Type B pancreatic cell (in vitro differentiated cells): Measurements from ENCODE around the gene FAM53C. TPM values are rescaled to one million over a fixed set of nuclear protein-coding genes. Genes with fewer than 3 reads are reported as not detected.

Experiments
- DNase-seq: peaks from one replicate; pipeline ENCODE4 v3.0.0; 2021; ENCODE audit warnings: mixed read lengths; ENCODE audit not compliant: unreplicated experiment; ENCODE audit errors: extremely low spot score
- H3K27ac Mint-ChIP-seq: 2 replicates; pipeline ENCODE4 v1.8.0; 2021; ENCODE audit warnings: mild to moderate bottlenecking, mixed read lengths
- H3K27me3 Mint-ChIP-seq: 2 replicates; pipeline ENCODE4 v1.8.0; 2021; ENCODE audit warnings: mixed read lengths
- H3K36me3 Mint-ChIP-seq: 2 replicates; pipeline ENCODE4 v1.8.0; 2021; ENCODE audit warnings: mixed read lengths
- H3K4me1 Mint-ChIP-seq: one replicate; pipeline ENCODE4 v1.8.0; 2021; ENCODE audit warnings: mixed read lengths; ENCODE audit not compliant: unreplicated experiment
- H3K4me3 Mint-ChIP-seq: 2 replicates; pipeline ENCODE4 v1.8.0; 2021; ENCODE audit warnings: mild to moderate bottlenecking, mixed read lengths
- H3K9me3 Mint-ChIP-seq: 2 replicates; pipeline ENCODE4 v1.8.0; 2021; ENCODE audit warnings: mixed read lengths
- total RNA-seq: library from RNA; stranded (reverse); gene quantifications from 2 replicates; pipeline ENCODE4 v1.2.1, GENCODE V29; 2021; ENCODE audit warnings: low replicate concordance
- TF ChIP-seq, protein P1 (sequence below): fragments of 200-600 bp; sonication (generic); conservative IDR thresholded peaks from 2 replicates; pipeline ENCODE4 v1.5.0; 2021; ENCODE audit warnings: antibody characterized with exemption, mild to moderate bottlenecking

FAM53C gene
- total RNA-seq, 1 donor from 2014 or later = 56.4 TPM

DNA sequence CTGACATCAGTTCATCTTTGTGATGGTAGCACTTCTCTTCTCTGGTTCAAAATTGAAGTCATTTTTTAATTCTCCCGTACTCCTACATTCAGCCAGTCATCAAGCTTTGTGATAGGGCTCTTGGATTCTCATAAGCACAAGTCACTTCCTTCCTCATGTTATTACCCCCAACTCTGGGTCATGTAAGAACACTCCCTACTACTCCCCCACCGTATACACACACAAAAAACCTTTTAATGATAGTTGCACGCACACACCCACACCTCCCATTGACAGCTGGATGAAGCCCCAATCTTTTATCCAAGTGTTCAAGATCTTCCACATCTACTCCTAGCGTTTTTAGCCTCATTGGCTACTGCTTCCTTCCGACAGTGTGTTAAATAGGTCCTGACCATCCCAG, 31.2 kb downstream of the FAM53C start:
- TF ChIP-seq, protein P1, sequence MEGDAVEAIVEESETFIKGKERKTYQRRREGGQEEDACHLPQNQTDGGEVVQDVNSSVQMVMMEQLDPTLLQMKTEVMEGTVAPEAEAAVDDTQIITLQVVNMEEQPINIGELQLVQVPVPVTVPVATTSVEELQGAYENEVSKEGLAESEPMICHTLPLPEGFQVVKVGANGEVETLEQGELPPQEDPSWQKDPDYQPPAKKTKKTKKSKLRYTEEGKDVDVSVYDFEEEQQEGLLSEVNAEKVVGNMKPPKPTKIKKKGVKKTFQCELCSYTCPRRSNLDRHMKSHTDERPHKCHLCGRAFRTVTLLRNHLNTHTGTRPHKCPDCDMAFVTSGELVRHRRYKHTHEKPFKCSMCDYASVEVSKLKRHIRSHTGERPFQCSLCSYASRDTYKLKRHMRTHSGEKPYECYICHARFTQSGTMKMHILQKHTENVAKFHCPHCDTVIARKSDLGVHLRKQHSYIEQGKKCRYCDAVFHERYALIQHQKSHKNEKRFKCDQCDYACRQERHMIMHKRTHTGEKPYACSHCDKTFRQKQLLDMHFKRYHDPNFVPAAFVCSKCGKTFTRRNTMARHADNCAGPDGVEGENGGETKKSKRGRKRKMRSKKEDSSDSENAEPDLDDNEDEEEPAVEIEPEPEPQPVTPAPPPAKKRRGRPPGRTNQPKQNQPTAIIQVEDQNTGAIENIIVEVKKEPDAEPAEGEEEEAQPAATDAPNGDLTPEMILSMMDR = no peak
- Mint-ChIP-seq H3K36me3 (no peaks in the 10 kb centered on the region), H3K27me3 (no peaks in the 10 kb centered on the region), H3K27ac (peak overlapping the region; percentile 38), H3K4me3 (no peak overlapping the region), H3K4me1 (peaks cover 16% of the 10 kb centered on the region), H3K9me3 (no peaks in the 10 kb centered on the region)
- DNase-seq = no peak

DNA sequence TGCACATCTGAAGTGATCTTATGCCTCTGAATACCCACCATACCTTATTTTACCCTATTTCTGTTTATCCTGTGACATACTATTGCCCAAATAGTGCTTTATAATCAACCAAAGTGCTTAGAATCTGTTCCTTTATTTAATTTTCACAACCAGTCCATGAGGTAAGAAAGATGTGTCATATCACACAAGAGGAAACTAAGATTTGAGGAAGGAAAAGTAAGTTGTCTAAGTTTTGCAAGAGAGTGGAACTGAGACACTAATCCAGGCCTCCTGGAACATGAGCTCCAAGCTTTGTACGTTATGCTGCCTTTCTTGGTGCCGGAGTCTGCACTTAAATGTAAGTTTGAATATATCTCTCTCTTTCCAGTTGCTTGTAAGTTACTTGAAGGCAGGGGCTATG, 31.6 kb downstream of the FAM53C start:
- Mint-ChIP-seq H3K9me3 (no peaks in the 10 kb centered on the region), H3K27me3 (no peaks in the 10 kb centered on the region), H3K27ac (peak overlapping the region; percentile 38), H3K36me3 (peaks cover 2% of the 10 kb centered on the region), H3K4me1 (peaks cover 16% of the 10 kb centered on the region), H3K4me3 (no peak overlapping the region)
- TF ChIP-seq, protein P1 = no peak
- DNase-seq = no peak

DNA sequence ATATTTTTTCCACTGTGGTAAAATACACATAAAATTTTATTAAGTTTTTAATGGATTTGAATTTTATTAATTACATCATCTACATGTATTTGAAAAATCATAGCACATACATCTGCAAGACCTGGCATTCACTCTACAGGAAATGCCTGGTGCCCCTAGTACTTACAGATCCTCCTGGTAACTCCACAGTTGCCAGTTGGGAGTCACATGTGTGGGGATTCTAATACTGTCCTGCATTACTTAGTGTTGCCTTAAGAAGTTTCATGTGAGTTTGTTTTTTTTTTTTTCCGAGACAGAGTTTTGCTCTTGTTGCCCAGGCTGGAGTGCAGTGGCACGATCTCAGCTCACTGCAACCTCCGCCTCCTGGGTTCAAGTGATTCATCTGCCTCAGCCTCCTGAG, 32.5 kb downstream of the FAM53C start:
- Mint-ChIP-seq H3K36me3 (peaks cover 4% of the 10 kb centered on the region), H3K4me3 (no peak overlapping the region)

DNA sequence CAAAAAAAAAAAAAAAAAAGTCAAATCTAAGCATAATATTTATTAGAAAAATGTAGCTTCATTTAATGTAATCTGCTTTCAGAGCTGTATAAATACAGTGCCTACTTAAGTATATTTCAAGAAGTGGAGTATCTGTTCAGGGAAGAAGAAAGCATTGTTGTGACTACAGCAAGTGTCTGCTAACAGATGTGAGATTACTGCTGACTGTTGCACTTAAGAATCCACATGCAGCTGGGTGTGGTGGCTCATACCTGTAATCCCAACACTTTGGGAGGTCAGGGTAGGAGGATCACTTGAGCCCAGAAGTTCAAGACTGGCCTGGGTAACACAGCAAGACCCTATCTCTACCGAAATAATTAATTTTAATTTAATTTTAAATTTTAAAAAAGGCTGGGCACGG, 33.4 kb downstream of the FAM53C start:
- no peak overlapping the region for H3K27ac Mint-ChIP-seq
- H3K27me3 Mint-ChIP-seq = no peaks in the 10 kb centered on the region
- H3K4me1 Mint-ChIP-seq = peaks cover 16% of the 10 kb centered on the region
- no peaks in the 10 kb centered on the region for H3K9me3 Mint-ChIP-seq
- H3K4me3 Mint-ChIP-seq = no peak overlapping the region
- DNase-seq = no peak
- peaks cover 4% of the 10 kb centered on the region for H3K36me3 Mint-ChIP-seq
- TF ChIP-seq, protein P1 = no peak

More for the DNA sequence above, 32.5 kb downstream of the FAM53C start:
- no peak overlapping the region for H3K27ac Mint-ChIP-seq
- H3K4me1 Mint-ChIP-seq = peaks cover 16% of the 10 kb centered on the region
- H3K9me3 Mint-ChIP-seq = no peaks in the 10 kb centered on the region
- DNase-seq = no peak
- no peaks in the 10 kb centered on the region for H3K27me3 Mint-ChIP-seq
- TF ChIP-seq, protein P1 = no peak

DNA sequence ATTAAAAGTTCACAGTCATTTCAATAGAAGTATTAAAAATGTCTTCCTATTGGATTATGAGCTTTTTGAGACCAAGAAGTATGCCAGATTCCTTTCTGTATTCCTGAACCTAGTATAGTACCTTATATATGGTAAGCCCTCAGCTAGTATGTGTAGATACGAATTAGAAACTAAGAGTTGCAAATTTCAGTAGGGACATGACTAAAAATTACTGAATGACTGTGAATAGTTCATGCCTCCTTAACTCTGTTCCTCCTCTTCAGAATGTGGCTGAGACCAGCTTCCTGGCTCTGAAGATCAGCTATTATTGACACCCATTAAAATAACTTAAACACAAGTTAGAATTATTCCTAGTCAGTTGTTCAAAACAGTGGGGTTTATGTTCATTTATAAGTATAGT, 34.2 kb downstream of the FAM53C start:
- Mint-ChIP-seq H3K27me3 (no peaks in the 10 kb centered on the region), H3K36me3 (peaks cover 10% of the 10 kb centered on the region), H3K4me1 (peaks cover 10% of the 10 kb centered on the region), H3K9me3 (no peaks in the 10 kb centered on the region), H3K4me3 (no peak overlapping the region), H3K27ac (no peak overlapping the region)
- TF ChIP-seq, protein P1 = no peak
- DNase-seq = no peak

DNA sequence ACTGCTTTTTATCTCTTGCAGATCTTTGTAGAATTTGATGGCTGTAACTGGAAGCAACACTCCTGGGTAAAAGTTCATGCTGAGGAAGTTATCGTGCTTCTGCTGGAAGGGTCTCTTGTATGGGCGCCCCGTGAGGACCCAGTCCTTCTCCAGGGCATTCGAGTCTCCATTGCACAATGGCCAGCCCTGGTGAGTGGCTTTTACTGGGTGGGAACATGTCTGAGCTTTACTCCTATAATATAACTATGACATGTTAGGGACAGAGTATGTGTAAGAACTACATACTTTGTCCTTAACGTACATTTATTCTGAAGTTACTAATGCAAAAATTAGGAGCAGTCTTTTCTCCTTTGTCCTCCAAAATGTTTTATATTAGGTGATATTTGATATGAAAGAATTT, 34.6 kb downstream of the FAM53C start:
- DNase-seq = no peak
- no peaks in the 10 kb centered on the region for H3K9me3 Mint-ChIP-seq
- H3K4me3 Mint-ChIP-seq = no peak overlapping the region
- peaks cover 14% of the 10 kb centered on the region for H3K36me3 Mint-ChIP-seq
- peaks cover 10% of the 10 kb centered on the region for H3K4me1 Mint-ChIP-seq
- H3K27me3 Mint-ChIP-seq = no peaks in the 10 kb centered on the region
- TF ChIP-seq, protein P1 = no peak
- no peak overlapping the region for H3K27ac Mint-ChIP-seq
